Measurements from ENCODE around the gene CCNL1.

- TF ChIP-seq ZNF384 (IDR thresholded peaks at IDR 0.05) (no peak), PKNOX1 (IDR thresholded peaks at IDR 0.05) (no peak), BHLHE40 (IDR thresholded peaks at IDR 0.05; ENCODE audit: borderline replicate concordance) (no peak), HDGF (IDR thresholded peaks at IDR 0.05; ENCODE audit: borderline replicate concordance) (no peak)
These were observed 10.9 kb upstream of the CCNL1 start for GRCh38 chr3:157170861-157171260.

Measured in HEK293T (cell line).